ENCODE measurements around the gene ZFYVE19.

Gene ZFYVE19

GRCh38 chr15:40772014-40772413 lies 34.9 kb upstream of the ZFYVE19 start:
- TF ChIP-seq, protein P1, sequence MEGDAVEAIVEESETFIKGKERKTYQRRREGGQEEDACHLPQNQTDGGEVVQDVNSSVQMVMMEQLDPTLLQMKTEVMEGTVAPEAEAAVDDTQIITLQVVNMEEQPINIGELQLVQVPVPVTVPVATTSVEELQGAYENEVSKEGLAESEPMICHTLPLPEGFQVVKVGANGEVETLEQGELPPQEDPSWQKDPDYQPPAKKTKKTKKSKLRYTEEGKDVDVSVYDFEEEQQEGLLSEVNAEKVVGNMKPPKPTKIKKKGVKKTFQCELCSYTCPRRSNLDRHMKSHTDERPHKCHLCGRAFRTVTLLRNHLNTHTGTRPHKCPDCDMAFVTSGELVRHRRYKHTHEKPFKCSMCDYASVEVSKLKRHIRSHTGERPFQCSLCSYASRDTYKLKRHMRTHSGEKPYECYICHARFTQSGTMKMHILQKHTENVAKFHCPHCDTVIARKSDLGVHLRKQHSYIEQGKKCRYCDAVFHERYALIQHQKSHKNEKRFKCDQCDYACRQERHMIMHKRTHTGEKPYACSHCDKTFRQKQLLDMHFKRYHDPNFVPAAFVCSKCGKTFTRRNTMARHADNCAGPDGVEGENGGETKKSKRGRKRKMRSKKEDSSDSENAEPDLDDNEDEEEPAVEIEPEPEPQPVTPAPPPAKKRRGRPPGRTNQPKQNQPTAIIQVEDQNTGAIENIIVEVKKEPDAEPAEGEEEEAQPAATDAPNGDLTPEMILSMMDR (IDR thresholded peaks at IDR 0.05; ENCODE audit: extremely low read depth, missing control alignments), result no peak
- DNase-seq (ENCODE audit: low spot score), result no peak

DNA sequence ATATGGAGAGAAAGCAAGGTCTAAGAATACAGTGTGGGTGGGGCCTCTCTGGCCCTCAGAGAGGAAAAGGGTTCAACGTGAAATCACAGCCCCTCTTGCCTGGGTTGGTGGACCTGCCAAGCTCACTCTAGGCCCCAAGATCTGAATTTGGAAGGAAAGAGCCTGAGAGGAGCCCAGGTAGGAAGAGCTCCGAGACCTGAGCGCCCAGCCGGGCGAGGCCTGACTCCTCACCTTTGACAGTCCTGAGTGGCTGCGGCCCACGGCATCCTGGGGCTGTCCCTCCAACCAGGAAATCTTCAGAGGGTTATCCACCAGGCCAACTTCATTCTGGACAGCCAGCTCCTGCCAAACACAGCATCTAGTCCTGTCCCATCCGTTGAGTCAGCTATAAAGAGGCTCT lies 33.4 kb upstream of the ZFYVE19 start:
- TF ChIP-seq, protein P1 (IDR thresholded peaks at IDR 0.05; ENCODE audit: extremely low read depth, missing control alignments), result no peak
- DNase-seq (ENCODE audit: low spot score), result no peak

- no peak for DNase-seq (ENCODE audit: low spot score)
- TF ChIP-seq, protein P1 (IDR thresholded peaks at IDR 0.05; ENCODE audit: extremely low read depth, missing control alignments), result no peak
Observed at GRCh38 chr15:40773902-40774301, 33.0 kb upstream of the ZFYVE19 start.

- DNase-seq (ENCODE audit: low spot score), result no peak
- TF ChIP-seq, protein P1 (IDR thresholded peaks at IDR 0.05; ENCODE audit: extremely low read depth, missing control alignments), result no peak
Observed at GRCh38 chr15:40775007-40775406, 31.9 kb upstream of the ZFYVE19 start.

- TF ChIP-seq, protein P1 (IDR thresholded peaks at IDR 0.05; ENCODE audit: extremely low read depth, missing control alignments), result no peak
- no peak for DNase-seq (ENCODE audit: low spot score)
Observed at GRCh38 chr15:40775740-40776536, 31.0 kb upstream of the ZFYVE19 start.

DNA sequence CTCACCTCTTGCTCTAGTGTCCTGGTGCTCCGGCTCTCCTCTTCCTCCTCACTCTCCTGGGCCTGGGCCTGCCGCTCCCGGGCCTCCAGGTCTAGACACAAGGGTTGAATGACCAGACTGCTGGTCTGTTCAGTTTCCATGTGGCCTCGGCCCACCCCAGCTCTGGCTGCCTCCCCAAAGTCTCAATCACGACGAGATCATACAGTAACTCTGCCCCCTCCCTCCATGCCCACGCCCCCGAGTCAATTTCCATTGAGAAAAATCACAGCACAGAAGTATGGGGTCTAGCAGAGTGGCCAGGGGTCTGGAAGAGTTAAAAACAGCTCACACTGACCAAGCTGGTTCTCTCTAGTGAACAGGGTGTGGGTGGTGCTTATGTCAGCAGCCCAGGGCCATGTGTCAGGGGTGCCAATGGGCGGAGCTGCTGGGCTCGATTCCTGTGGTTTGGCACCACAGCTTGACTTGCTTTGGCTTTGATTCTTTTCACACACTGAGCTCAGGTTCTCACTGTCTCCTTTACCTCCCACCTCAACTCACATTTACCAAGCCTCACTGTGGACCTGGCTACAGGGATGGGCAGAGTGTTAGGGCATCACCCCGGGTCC lies 30.2 kb upstream of the ZFYVE19 start:
- TF ChIP-seq, protein P1 (IDR thresholded peaks at IDR 0.05; ENCODE audit: extremely low read depth, missing control alignments), result no peak
- no peak for DNase-seq (ENCODE audit: low spot score)

DNA sequence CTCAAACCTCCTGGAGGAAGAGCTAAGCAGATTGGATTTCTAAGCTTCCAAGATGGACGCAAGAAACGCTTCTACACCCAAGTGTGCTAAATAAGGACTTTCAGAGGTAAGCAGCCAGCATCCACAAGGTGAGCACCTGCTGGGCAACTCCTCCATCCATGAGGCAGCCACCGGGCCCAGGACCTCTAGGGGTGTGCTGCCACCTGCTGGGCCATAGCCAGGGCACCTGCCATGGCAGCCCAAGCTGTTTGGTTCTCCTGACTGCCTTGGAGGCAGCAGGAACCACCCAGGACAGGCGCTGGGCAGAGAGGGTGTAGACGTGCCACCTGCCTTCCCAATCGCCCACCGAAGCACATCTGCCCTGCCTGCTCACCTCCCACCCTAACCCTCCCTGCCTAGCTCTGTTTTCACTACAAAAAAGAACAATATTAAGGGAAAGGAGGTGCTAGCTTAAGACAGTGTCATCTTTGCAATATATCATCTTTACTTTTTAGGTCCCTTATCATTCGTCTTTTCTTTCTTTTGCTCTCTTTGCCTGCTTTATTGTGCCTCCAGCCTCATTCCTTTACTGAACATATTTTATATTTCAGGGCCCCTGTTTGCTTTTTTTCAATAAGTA lies 24.2 kb upstream of the ZFYVE19 start:
- TF ChIP-seq, protein P1 (IDR thresholded peaks at IDR 0.05; ENCODE audit: extremely low read depth, missing control alignments), result peak; percentile 98
- DNase-seq (ENCODE audit: low spot score), result peak; percentile 74
